Daoy (cell line): ENCODE measurements around the gene ADGRG3. TPM values are rescaled to one million over a fixed set of nuclear protein-coding genes. Genes with fewer than 3 reads are reported as not detected.

ENCODE experiments used
- DNase-seq: peaks from one replicate; pipeline ENCODE4 v3.0.0-alpha.2; 2015; ENCODE audit warnings: low read depth
- total RNA-seq: library from RNA; depleted of rRNA; stranded (reverse); fragments of >200 nt; shearing (Covaris generic); gene quantifications from 2 replicates; pipeline ENCODE4 v1.2.3, GENCODE V29; 2014; rRNA removed

Gene ADGRG3, protein sequence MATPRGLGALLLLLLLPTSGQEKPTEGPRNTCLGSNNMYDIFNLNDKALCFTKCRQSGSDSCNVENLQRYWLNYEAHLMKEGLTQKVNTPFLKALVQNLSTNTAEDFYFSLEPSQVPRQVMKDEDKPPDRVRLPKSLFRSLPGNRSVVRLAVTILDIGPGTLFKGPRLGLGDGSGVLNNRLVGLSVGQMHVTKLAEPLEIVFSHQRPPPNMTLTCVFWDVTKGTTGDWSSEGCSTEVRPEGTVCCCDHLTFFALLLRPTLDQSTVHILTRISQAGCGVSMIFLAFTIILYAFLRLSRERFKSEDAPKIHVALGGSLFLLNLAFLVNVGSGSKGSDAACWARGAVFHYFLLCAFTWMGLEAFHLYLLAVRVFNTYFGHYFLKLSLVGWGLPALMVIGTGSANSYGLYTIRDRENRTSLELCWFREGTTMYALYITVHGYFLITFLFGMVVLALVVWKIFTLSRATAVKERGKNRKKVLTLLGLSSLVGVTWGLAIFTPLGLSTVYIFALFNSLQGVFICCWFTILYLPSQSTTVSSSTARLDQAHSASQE
- total RNA-seq: not detected in 2 replicates

- no peak for DNase-seq
Measured at GRCh38 chr16:57668263-57668571, at the start of gene ADGRG3. Gene ADGRG3 (plus strand): TSS chr16:57668306. CDS start chr16:57668348, 42 bp downstream.

- DNase-seq: no peak
Measured at GRCh38 chr16:57619133-57619605, 48.9 kb upstream of the ADGRG3 start.

DNA sequence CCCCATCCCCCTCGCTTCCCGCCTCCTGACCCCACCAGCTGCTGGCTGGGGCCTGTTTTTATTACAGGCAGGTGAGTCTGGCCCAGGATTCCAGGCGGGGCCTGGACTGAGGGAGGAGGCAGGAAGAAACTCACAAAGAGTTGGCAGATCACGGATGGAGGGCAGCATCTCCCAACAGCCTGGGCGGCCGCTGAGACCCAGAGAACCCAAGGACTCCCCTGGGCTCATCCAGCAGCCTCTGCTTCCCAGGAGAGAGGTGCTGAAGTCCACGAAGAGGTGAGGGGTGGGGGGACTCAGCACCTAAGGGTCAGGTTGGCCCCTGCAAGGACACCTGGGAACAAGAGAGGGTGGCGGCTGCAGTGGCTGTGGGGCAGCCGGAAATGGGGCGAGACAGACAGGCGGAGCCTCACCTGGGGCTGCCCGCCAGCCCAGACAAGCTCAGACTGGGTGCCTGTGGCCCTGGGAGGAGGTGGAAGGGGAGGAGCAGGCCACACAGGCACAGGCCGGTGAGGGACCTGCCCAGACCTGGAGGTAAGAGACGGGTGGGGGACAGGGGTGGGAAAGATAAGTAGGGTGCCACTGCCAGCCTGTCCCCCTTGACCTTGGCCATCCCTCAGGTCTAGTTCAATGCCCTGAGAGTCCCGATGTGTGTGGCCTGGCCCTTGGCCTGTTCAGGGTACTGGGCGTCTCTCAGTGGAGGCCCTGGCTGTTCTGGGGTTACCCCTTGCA lies 48.3 kb upstream of the ADGRG3 start:
- DNase-seq: no peak

- no peak for DNase-seq
Measured at GRCh38 chr16:57620335-57621231, 47.5 kb upstream of the ADGRG3 start.

DNA sequence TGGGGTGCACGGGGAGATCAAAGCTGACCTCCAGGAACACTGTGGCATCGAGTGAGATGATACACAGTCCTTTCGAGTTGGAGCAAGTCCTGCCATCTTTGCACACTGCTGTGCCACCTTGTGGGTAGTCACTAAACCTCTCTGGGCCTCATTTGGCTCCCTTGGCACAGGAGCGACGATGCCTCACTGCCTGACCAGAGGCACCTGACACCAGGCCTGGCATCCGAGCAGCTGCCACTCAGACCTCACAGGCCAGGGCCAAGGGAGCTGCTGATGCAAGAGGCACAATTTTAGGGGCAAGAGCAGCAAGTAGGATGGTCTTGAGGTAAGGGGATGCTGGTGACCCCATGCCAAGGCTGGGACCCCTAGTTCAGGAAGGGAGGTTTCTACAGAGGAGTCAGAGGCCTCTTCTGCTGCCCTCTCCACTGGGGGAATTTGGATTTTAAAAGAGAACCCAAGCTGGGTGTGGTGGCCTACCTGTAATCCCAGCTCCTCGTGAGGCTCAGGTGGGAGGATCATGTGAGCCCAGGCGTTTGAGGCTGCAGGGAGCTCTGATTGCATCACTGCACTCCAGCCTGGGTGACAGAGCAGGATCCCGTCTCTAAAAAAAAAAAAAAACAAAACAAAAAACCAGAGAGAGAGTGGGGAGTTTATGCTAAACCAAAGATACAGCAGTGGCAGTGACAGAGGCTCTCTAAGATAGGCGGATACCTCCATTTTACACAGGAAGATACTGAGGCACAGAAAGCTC lies 46.4 kb upstream of the ADGRG3 start:
- DNase-seq: no peak

- DNase-seq: peak; percentile 52
Measured at GRCh38 chr16:57622361-57623250, 45.5 kb upstream of the ADGRG3 start.

- peak; percentile 88 for DNase-seq
Measured at GRCh38 chr16:57623251-57624043, 44.7 kb upstream of the ADGRG3 start.

DNA sequence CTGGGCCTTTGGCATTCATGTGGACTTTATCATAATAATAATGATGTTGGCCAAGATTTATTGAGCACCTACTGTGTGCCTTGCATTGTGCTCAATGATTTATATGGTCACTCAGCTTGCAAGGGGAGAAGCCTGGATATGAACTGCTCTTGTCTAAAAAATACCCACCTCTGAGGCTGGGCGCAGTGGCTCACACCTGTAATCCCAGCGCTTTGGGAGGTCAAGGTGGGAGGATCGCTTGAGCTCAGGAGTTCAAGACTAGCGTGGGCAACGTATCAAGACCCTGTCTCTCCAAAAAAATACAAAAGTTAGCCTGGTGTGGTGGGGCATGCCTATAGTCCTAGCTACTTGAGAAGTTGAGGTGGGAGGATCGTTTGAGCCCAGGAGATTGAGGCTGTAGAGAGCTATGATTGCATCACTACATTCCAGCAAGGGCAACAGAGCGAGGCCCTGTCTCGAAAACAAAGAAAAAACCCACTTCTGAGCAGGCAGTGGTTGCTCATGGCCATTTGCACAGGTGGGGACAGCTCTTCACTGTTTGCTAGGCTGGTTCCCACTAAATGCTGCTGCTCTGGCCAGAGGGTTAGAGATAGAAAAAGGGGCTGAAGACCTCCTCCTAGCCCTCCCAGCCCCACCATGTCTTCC lies 43.9 kb upstream of the ADGRG3 start:
- peak; percentile 41 for DNase-seq

DNA sequence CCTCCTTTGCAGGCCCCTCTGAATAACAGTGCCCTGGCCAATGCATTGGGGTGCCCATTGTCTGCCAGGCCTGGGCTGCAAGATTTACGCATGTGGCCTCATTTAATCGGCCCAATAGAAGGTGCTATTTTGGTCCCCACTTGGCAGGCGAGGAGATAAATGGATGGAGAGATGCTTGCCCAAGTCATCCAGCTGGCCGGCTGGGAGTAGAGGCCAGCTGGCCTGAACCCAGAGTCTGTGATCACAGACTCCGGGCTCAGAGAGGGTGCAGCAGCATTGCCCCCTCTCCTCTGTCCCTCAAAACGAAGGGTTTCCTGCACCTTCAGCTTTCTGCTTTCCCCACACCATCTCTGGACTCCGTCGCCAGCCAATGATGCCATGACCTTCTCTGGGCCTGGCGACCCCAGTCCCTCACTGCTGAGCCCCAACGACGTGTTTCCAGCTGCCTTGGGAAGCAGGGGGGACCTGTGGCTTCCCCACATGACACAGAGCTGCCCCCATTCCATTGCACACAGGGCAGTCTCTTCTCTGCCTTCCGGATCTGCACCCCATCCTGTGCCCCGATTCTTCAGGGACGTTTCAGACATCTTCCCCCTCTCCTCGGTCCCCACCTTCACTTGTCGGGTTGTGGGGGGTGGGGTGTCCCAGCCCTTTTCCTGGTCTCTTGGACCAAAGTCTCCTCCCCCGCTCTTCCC lies 43.2 kb upstream of the ADGRG3 start:
- DNase-seq: no peak

GRCh38 chr16:57626420-57627170 lies 41.5 kb upstream of the ADGRG3 start:
- DNase-seq: no peak

GRCh38 chr16:57627184-57627871 lies 40.8 kb upstream of the ADGRG3 start:
- peak; percentile 92 for DNase-seq

DNA sequence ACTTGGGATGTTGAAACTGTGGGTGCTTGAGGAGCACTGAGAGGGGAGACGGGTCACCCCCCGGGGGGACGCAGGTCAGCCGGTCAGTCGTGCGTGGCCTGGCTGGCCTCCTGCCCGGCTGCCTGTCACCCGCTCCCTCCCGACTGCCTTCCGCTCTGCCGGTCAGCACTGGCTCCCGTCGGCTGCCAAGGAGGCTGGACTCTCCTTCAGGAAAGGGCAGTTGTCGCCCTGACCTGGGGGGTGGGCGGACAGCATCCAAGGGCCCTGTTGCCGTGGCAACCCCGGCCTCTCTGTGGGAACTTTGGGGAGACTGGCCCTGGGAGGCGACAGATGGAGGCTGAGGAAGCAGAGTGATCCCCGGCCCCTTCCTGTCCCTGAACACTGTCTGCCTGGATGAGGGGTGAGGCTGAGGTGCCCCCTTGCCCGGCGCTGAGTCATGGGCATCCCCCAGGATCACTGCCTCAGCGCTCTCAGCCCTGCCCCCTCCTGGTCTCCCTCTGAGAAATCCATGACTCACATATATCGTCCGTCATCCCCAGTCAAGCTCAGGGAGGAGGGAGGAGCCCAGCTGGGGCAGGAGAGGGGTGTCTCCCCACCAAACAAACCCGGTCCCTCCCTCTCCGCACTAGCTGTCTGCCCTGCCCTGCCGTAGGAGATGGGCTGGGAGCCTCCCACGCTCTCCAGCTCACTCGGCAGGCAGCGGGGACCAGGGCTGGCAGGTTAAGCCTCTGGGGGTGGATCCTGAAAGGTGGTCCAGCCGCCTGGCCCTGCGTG lies 39.9 kb upstream of the ADGRG3 start, which contains the start of gene ADGRG1:
Gene ADGRG1, plus strand, starts transcription at position 623 of the 774 bp plus-strand sequence. CDS start 21,658 bp downstream, outside the sequence.
- peak; percentile 97 for DNase-seq

DNA sequence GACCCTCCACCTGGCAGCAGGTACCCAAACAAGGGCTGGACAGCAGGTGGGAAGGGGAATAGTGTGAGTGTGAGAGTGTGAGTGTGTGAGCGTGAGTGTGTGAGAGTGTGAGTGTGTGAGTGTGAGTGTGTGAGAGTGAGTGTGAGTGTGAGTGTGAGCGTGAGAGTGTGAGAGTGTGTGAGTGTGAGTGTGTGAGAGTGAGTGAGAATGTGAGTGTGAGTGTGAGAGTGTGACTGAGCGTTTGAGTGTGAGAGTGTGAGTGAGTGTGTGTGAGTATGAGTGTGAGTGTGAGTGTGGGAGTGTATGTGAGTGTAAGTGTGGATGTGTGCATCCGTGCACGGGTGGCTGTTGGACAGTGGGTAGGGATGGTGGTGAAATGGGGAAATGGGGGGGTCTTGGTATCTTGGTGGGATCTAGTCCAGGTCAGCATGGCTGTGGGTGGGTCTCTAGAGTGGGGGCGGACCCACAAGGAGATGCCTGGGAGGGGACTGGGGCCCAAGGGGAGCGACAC lies 39.3 kb upstream of the ADGRG3 start:
- DNase-seq: no peak

GRCh38 chr16:57629516-57630406 lies 38.3 kb upstream of the ADGRG3 start:
- DNase-seq: no peak
